ENCODE data around the gene NCOA7. TPM values are rescaled to one million over a fixed set of nuclear protein-coding genes. Genes with fewer than 3 reads are reported as not detected.

The NCOA7 gene
- total RNA-seq, 1 experiment from 2014 or later, result 13.8 TPM

DNA sequence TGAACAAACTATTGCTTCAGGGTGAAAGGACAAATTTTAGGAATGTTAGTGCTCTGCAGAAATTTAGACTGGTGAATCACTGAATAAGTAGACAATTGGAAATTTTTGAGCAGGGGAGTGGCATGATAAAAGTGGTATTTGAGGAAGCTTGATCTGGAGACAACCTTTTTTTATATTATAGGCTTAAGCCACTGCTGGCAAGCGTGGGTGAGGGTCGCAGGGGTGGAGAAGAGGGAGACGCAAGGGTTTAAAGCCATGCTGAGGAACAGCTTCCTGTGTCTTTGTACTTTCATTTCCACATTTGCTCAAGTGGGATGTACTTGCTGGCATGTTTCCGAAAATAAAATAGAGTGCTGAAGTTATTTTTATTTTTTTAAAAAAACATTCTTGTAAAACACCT, 23.7 kb downstream of the NCOA7 start:
- Histone ChIP-seq H4K20me1 (ENCODE audit: insufficient read depth) (no peaks in the 10 kb centered on the region), H3K27ac (ENCODE audit: low read depth, low read length) (no peak overlapping the region), H3K4me3 (replicated peaks in 1 of 2; ENCODE audit: low read depth in 1 of 2, low read length in 2 of 2) (no peak overlapping the region), H3K9ac (ENCODE audit: low read length) (no peak overlapping the region), H3K9me2 (ENCODE audit: insufficient read depth) (no peaks in the 10 kb centered on the region), H3K27me3 (ENCODE audit: insufficient read depth, low read length) (no peaks in the 10 kb centered on the region), H2AFZ (ENCODE audit: low read depth, low read length, poor library complexity, severe bottlenecking) (no peak overlapping the region), H3K4me1 (ENCODE audit: control insufficient read depth in 1 of 2, insufficient read depth in 2 of 2, low read length in 2 of 2) (peaks cover 4 to 10% of the 10 kb centered on the region in 2 experiments; a peak in 3 of 4 replicates), H3K9me3 (ENCODE audit: control insufficient read depth in 1 of 2, insufficient read depth in 1 of 2, low read depth in 1 of 2, low read length in 2 of 2) (no peaks in the 10 kb centered on the region), H3K4me2 (ENCODE audit: low read length) (no peak overlapping the region), H3K36me3 (ENCODE audit: control insufficient read depth in 1 of 2, insufficient read depth in 2 of 2, low read length in 2 of 2) (no peaks in the 10 kb centered on the region), H3K79me2 (ENCODE audit: insufficient read depth, low read length) (no peaks in the 10 kb centered on the region)
- RAD21 ChIA-PET (ENCODE audit: low non-redundant PET in 1 of 2, low total read pairs in 2 of 2, uncharacterized antibody in 2 of 2, unreplicated experiment in 2 of 2), result no interaction called here
- POLR2A ChIA-PET, result no interaction called here
- TF ChIP-seq RAD21 (IDR thresholded peaks at IDR 0.05; ENCODE audit: low read depth), result no peak
- TF ChIP-seq, protein P1, sequence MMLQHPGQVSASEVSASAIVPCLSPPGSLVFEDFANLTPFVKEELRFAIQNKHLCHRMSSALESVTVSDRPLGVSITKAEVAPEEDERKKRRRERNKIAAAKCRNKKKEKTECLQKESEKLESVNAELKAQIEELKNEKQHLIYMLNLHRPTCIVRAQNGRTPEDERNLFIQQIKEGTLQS (IDR thresholded peaks at IDR 0.05), result no peak
- no peak for TF ChIP-seq CEBPB (IDR thresholded peaks at IDR 0.05; ENCODE audit: low read depth)
- no peak for TF ChIP-seq ZNF274 (IDR thresholded peaks at IDR 0.05; ENCODE audit: low read depth, low read length)
- TF ChIP-seq, protein P2, sequence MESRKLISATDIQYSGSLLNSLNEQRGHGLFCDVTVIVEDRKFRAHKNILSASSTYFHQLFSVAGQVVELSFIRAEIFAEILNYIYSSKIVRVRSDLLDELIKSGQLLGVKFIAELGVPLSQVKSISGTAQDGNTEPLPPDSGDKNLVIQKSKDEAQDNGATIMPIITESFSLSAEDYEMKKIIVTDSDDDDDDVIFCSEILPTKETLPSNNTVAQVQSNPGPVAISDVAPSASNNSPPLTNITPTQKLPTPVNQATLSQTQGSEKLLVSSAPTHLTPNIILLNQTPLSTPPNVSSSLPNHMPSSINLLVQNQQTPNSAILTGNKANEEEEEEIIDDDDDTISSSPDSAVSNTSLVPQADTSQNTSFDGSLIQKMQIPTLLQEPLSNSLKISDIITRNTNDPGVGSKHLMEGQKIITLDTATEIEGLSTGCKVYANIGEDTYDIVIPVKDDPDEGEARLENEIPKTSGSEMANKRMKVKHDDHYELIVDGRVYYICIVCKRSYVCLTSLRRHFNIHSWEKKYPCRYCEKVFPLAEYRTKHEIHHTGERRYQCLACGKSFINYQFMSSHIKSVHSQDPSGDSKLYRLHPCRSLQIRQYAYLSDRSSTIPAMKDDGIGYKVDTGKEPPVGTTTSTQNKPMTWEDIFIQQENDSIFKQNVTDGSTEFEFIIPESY (IDR thresholded peaks at IDR 0.05; ENCODE audit: extremely low read depth, insufficient replicate concordance, low read length), result no peak
- TF ChIP-seq FOSL1 (IDR thresholded peaks at IDR 0.05; ENCODE audit: low read depth), result no peak
- TF ChIP-seq ELF1 (IDR thresholded peaks at IDR 0.05; ENCODE audit: borderline replicate concordance, low read depth), result no peak
- TF ChIP-seq CBX3 (IDR thresholded peaks at IDR 0.05; ENCODE audit: low read depth), result no peak
- TF ChIP-seq EGR1 (IDR thresholded peaks at IDR 0.05; ENCODE audit: low read depth), result no peak
- no peak for TF ChIP-seq POLR2A (IDR thresholded peaks at IDR 0.05; ENCODE audit: borderline replicate concordance, extremely low read depth, insufficient read depth, insufficient read length)
- no peak for TF ChIP-seq REST (IDR thresholded peaks at IDR 0.05; ENCODE audit: low read depth)
- TF ChIP-seq EZH2phosphoT487 (IDR thresholded peaks at IDR 0.05; ENCODE audit: borderline replicate concordance), result no peak
- TF ChIP-seq MAX (IDR thresholded peaks at IDR 0.05), result no peak
- no peak for TF ChIP-seq SRF (IDR thresholded peaks at IDR 0.05; ENCODE audit: low read depth)
- BruUV-seq (replicated peaks), result no TSS peak
- CTCF ChIA-PET, result interaction anchor here (0.6 kb wide), 1 partner anchor 114 kb away, joined by 3 read pairs; no protein-coding TSS in a partner anchor
- intact Hi-C loops (cut with micrococcal nuclease), result no loop called here
- ATAC-seq (no peak), DNase-seq (ENCODE audit: low read depth, low spot score) (no peak)
